K562 (cell line): ENCODE results near the gene TAAR5. TPM values are rescaled to one million over a fixed set of nuclear protein-coding genes. Genes with fewer than 3 reads are reported as not detected.

ENCODE experiments used
- BRD9 ChIP-seq: fragments of 450-650 bp; IDR thresholded peaks from 2 replicates; pipeline ENCODE4 v1.6.1; 2018; ENCODE audit warnings: low read depth; ENCODE audit not compliant: partially characterized antibody
- CBFB ChIP-seq: sonication (generic); formaldehyde crosslinking; IDR thresholded peaks from 2 replicates; pipeline ENCODE4 v1.4.0; 2020; ENCODE audit warnings: mild to moderate bottlenecking, missing genetic modification reagents
- CHAMP1 ChIP-seq: fragments of 450-650 bp; IDR thresholded peaks from 2 replicates; pipeline ENCODE4 v1.6.1; 2016; ENCODE audit warnings: mild to moderate bottlenecking
- E2F6 ChIP-seq, 2 experiments: IDR thresholded peaks; 2 replicates each; pipeline ENCODE4 v1.6.1; 2011; ENCODE audit warnings: borderline replicate concordance in 1 of 2, control low read depth in 1 of 2, low read depth in 1 of 2, low read length in 1 of 2, mild to moderate bottlenecking in 1 of 2, mixed read lengths in 1 of 2, moderate library complexity in 1 of 2; ENCODE audit not compliant: insufficient read depth in 1 of 2, insufficient read length in 1 of 2, poor library complexity in 1 of 2, severe bottlenecking in 1 of 2; ENCODE audit errors: extremely low read depth in 1 of 2
- MECOM ChIP-seq: fragments of 250-450 bp; sonication (Bioruptor Pico); IDR thresholded peaks from 2 replicates; pipeline ENCODE4 v1.8.0; 2022; ENCODE audit warnings: inconsistent platforms
- NCOA4 ChIP-seq: fragments of 450-650 bp; IDR thresholded peaks from 2 replicates; pipeline ENCODE4 v1.6.1; 2018; ENCODE audit warnings: mild to moderate bottlenecking; ENCODE audit not compliant: partially characterized antibody
- NFATC3 ChIP-seq: fragments of 450-650 bp; IDR thresholded peaks from 2 replicates; pipeline ENCODE4 v1.6.1; 2017; ENCODE audit warnings: mild to moderate bottlenecking
- RNF2 ChIP-seq: sonication (generic); IDR thresholded peaks from 2 replicates; pipeline ENCODE4 v1.6.1; 2016
- TRIM24 ChIP-seq, 2 experiments: fragments of 450-650 bp; IDR thresholded peaks; 2 replicates each; pipeline ENCODE4 v1.6.1; 2016
- WHSC1 ChIP-seq: IDR thresholded peaks from one replicate; pipeline ENCODE4 v1.6.1; 2012; ENCODE audit warnings: low read length, control low read depth, inconsistent platforms
- XRCC5 ChIP-seq: fragments of 200-400 bp; formaldehyde crosslinking; IDR thresholded peaks from 2 replicates; pipeline ENCODE4 v1.6.1; 2017; ENCODE audit warnings: low read depth, mild to moderate bottlenecking, low read length
- ZBTB7A ChIP-seq: IDR thresholded peaks from 2 replicates; pipeline ENCODE4 v1.6.1; 2011; ENCODE audit warnings: low read depth, mild to moderate bottlenecking, low read length, moderate library complexity, borderline replicate concordance; ENCODE audit not compliant: control insufficient read depth
- ZNF316 ChIP-seq: fragments of 450-650 bp; IDR thresholded peaks from 2 replicates; pipeline ENCODE4 v1.6.1; 2016
- ZNF584 ChIP-seq: fragments of 200-800 bp; sonication (Bioruptor generic); IDR thresholded peaks from 2 replicates; pipeline ENCODE4 v1.6.1; 2016; ENCODE audit warnings: low read depth, mild to moderate bottlenecking, missing genetic modification characterization, missing compliant biosample characterization
- polyA plus RNA-seq, 8 experiments: library from polyadenylated mRNA; depleted of rRNA in 4 of 8; stranded (reverse) in 5 of 8; unstranded in 3 of 8; fragments of >200 nt; fragmentation: Nextera tagmentation in 2 of 8; fragmentation: Illumina TruSeq in 1 of 8; extraction: Ambion mirVana in 2 of 8; extraction: Trizol in 1 of 8; gene quantifications; 2 replicates each; pipeline versions ENCODE4 v1.2.1 to v1.2.3, GENCODE V29; 2011 to 2014; ENCODE audit warnings: inconsistent platforms in 1 of 8, missing spikeins in 1 of 8
- total RNA-seq, 7 experiments: library from RNA; depleted of rRNA in 6 of 7; stranded (reverse); fragments of >200 nt in 6 of 7; fragmentation: Illumina TruSeq in 2 of 7; extraction: Trizol in 2 of 7; gene quantifications; 2 replicates each; pipeline versions ENCODE4 v1.2.1 to v1.2.3, GENCODE V29; 2011 to 2021; ENCODE audit warnings: low replicate concordance in 1 of 7
- TF ChIP-seq, protein P1 (sequence below): sonication (generic); formaldehyde crosslinking; IDR thresholded peaks from 2 replicates; pipeline ENCODE4 v1.8.1; 2023; ENCODE audit warnings: mild to moderate bottlenecking, missing genetic modification reagents

TAAR5 gene
- total and polyA plus RNA-seq, 9 of the 15 experiments (the other 6 are each of a cell fraction or from before 2014, with no cell fraction given), result not detected

- TF ChIP-seq, protein P1, sequence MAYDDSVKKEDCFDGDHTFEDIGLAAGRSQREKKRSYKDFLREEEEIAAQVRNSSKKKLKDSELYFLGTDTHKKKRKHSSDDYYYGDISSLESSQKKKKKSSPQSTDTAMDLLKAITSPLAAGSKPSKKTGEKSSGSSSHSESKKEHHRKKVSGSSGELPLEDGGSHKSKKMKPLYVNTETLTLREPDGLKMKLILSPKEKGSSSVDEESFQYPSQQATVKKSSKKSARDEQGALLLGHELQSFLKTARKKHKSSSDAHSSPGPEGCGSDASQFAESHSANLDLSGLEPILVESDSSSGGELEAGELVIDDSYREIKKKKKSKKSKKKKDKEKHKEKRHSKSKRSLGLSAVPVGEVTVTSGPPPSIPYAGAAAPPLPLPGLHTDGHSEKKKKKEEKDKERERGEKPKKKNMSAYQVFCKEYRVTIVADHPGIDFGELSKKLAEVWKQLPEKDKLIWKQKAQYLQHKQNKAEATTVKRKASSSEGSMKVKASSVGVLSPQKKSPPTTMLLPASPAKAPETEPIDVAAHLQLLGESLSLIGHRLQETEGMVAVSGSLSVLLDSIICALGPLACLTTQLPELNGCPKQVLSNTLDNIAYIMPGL (CRISPR knock-in tag), result no peak
- TF ChIP-seq E2F6 (IDR thresholded peaks at IDR 0.05; ENCODE audit: borderline replicate concordance in 1 of 2, extremely low read depth in 1 of 2, insufficient read depth in 1 of 2, insufficient read length in 1 of 2, low read depth in 1 of 2, low read length in 1 of 2, poor library complexity in 1 of 2, severe bottlenecking in 1 of 2), result no peak
- TF ChIP-seq WHSC1, result no peak
- TF ChIP-seq MECOM (CRISPR knock-in tag), result no peak
- no peak for TF ChIP-seq XRCC5
- TF ChIP-seq ZNF584, result no peak
- no peak for TF ChIP-seq NFATC3
- TF ChIP-seq BRD9, result no peak
- TF ChIP-seq RNF2, result no peak
- no peak for TF ChIP-seq ZBTB7A
- no peak for TF ChIP-seq CBFB (CRISPR knock-in tag)
- no peak for TF ChIP-seq TRIM24 (IDR thresholded peaks at IDR 0.05)
- no peak for TF ChIP-seq CHAMP1
- no peak for TF ChIP-seq ZNF316
- TF ChIP-seq NCOA4, result no peak
- TF ChIP-seq, all 486 proteins: peak for 0
These were observed 25.0 kb upstream of the TAAR5 start (continued) for GRCh38 chr6:132614554-132614953.
